Left forelimb (tissue), 1 donor: ENCODE measurements around the gene RTN4RL1.
"Not testable (repeated sequence)": the region's sequence is repeated elsewhere in the genome, so short reads cannot be mapped to it uniquely, and the experiment has no call there.

Experiments
- DNase-seq: peaks from one replicate; pipeline ENCODE4 v3.0.0-alpha.2; 2018; ENCODE audit warnings: low spot score

RTN4RL1 gene

GRCh38 chr17:2003525-2003924 lies 21.6 kb downstream of the RTN4RL1 start:
- no peak for DNase-seq

- DNase-seq: no peak
Observed at GRCh38 chr17:2002767-2003329, 22.3 kb downstream of the RTN4RL1 start.

GRCh38 chr17:1999557-2000251 lies 25.4 kb downstream of the RTN4RL1 start:
- DNase-seq: peak; percentile 78

- DNase-seq: no peak
Observed at GRCh38 chr17:1997927-1998742, 27.0 kb downstream of the RTN4RL1 start.

GRCh38 chr17:1997289-1997926 lies 27.7 kb downstream of the RTN4RL1 start:
- no peak for DNase-seq

- no peak for DNase-seq
Observed at GRCh38 chr17:1996800-1997288, 28.3 kb downstream of the RTN4RL1 start.

- no peak for DNase-seq
Observed at GRCh38 chr17:1995907-1996799, 29.0 kb downstream of the RTN4RL1 start.

- no peak for DNase-seq
Observed at GRCh38 chr17:1995321-1995892, 29.7 kb downstream of the RTN4RL1 start.

- no peak for DNase-seq
Observed at GRCh38 chr17:1994707-1995106, 30.4 kb downstream of the RTN4RL1 start.

GRCh38 chr17:1992541-1992940 lies 32.6 kb downstream of the RTN4RL1 start:
- no peak for DNase-seq

- DNase-seq: no peak
Observed at GRCh38 chr17:1989135-1989534, 36.0 kb downstream of the RTN4RL1 start.

GRCh38 chr17:1986783-1987451 lies 38.2 kb downstream of the RTN4RL1 start:
- no peak for DNase-seq

GRCh38 chr17:1985686-1986085 lies 39.4 kb downstream of the RTN4RL1 start:
- DNase-seq: no peak

- no peak for DNase-seq
Observed at GRCh38 chr17:1985093-1985492, 40.0 kb downstream of the RTN4RL1 start.

GRCh38 chr17:1982793-1983366 lies 42.3 kb downstream of the RTN4RL1 start:
- not testable (repeated sequence) for DNase-seq

- DNase-seq: no peak
Observed at GRCh38 chr17:1980665-1981250, 44.4 kb downstream of the RTN4RL1 start.

- no peak for DNase-seq
Observed at GRCh38 chr17:1979182-1979985, 45.8 kb downstream of the RTN4RL1 start.

GRCh38 chr17:1978396-1978949 lies 46.7 kb downstream of the RTN4RL1 start:
- DNase-seq: no peak
